ENCODE results near the gene KLHDC4. TPM values are rescaled to one million over a fixed set of nuclear protein-coding genes. Genes with fewer than 3 reads are reported as not detected.

The KLHDC4 gene
- total and polyA plus RNA-seq, 11 donors = 6.8 to 20.5 (median 14.3) TPM

GRCh38 chr16:87680272-87680644 lies 85.5 kb downstream of the KLHDC4 start:
- Histone ChIP-seq H3K27me3 (peaks cover 0 to 34% (median 1%) of the 10 kb centered on the region in 9 donors), H3K9me3 (no peaks in the 10 kb centered on the region), H3K36me3 (no peaks in the 10 kb centered on the region), H3K27ac (no peak overlapping the region), H3K4me3 (no peak overlapping the region), H3K4me1 (no peaks in the 10 kb centered on the region)
- DNase-seq = no peak
- 78 to 89% (median 85%) methylated on average over 16 to 17 of the region's 17 CpGs for WGBS, 4 donors
- intact Hi-C loops (cut with DNase I) = no loop called here
- ATAC-seq = no peak
- no peak for TF ChIP-seq POLR2A (IDR thresholded peaks at IDR 0.05)
- TF ChIP-seq CTCF (IDR thresholded peaks at IDR 0.05) = no peak

GRCh38 chr16:87679593-87680271 lies 86.1 kb downstream of the KLHDC4 start:
- H3K4me1 ChIP-seq = no peaks in the 10 kb centered on the region
- peaks cover 0 to 29% (median 0%) of the 10 kb centered on the region in 9 donors for H3K27me3 ChIP-seq
- no peak for DNase-seq
- 82 to 87% (median 85%) methylated on average over 13 to 18 of the region's 18 CpGs for WGBS, 4 donors
- TF ChIP-seq CTCF (IDR thresholded peaks at IDR 0.05) = no peak
- TF ChIP-seq POLR2A (IDR thresholded peaks at IDR 0.05) = no peak
- intact Hi-C loops (cut with DNase I) = no loop called here
- no peaks in the 10 kb centered on the region for H3K9me3 ChIP-seq
- peak in 1 of 4 donors; percentile 10 for ATAC-seq
- no peak overlapping the region for H3K27ac ChIP-seq
- H3K4me3 ChIP-seq = no peak overlapping the region
- no peaks in the 10 kb centered on the region for H3K36me3 ChIP-seq

- 25 to 56% (median 43%) methylated on average over 14 of the region's 14 CpGs for WGBS, 4 donors
- no peaks in the 10 kb centered on the region for H3K9me3 ChIP-seq
- no peaks in the 10 kb centered on the region for H3K4me1 ChIP-seq
- no peak overlapping the region for H3K4me3 ChIP-seq
- H3K36me3 ChIP-seq = no peaks in the 10 kb centered on the region
- H3K27me3 ChIP-seq = peaks cover 0 to 20% (median 0%) of the 10 kb centered on the region in 9 donors
- TF ChIP-seq CTCF (IDR thresholded peaks at IDR 0.05) (no peak), POLR2A (IDR thresholded peaks at IDR 0.05) (no peak)
- no peak overlapping the region for H3K27ac ChIP-seq
- intact Hi-C loops (cut with DNase I) = no loop called here
- no peak for DNase-seq
- ATAC-seq = no peak
Measured at GRCh38 chr16:87678618-87679017, 87.2 kb downstream of the KLHDC4 start.

- Histone ChIP-seq H3K27ac (no peak overlapping the region), H3K36me3 (no peaks in the 10 kb centered on the region), H3K4me3 (no peak overlapping the region), H3K9me3 (no peaks in the 10 kb centered on the region), H3K4me1 (no peaks in the 10 kb centered on the region), H3K27me3 (peaks cover 0 to 12% (median 0%) of the 10 kb centered on the region in 9 donors)
- no peak for DNase-seq
- intact Hi-C loops (cut with DNase I) = no loop called here
- TF ChIP-seq CTCF (IDR thresholded peaks at IDR 0.05) (no peak), POLR2A (IDR thresholded peaks at IDR 0.05) (no peak)
- 82 to 87% (median 85%) methylated on average over 5 of the region's 5 CpGs for WGBS, 4 donors
- ATAC-seq = no peak
Measured at GRCh38 chr16:87677830-87678229, 88.0 kb downstream of the KLHDC4 start.
